Rectal smooth muscle tissue (tissue), 1 donor: Measurements from ENCODE around the gene NDUFA12.

ENCODE experiments used
- H3K27ac ChIP-seq: one replicate; pipeline ENCODE4 v1.7.0; 2013; ENCODE audit warnings: low read depth, low read length, inconsistent platforms
- H3K27me3 ChIP-seq: one replicate; pipeline ENCODE4 v1.7.0; 2013; ENCODE audit warnings: low read length; ENCODE audit not compliant: control insufficient read depth, insufficient read depth
- H3K36me3 ChIP-seq: one replicate; pipeline ENCODE4 v1.7.0; 2013; ENCODE audit warnings: low read length; ENCODE audit not compliant: control insufficient read depth, insufficient read depth
- H3K4me1 ChIP-seq: one replicate; pipeline ENCODE4 v1.7.0; 2013; ENCODE audit warnings: low read length; ENCODE audit not compliant: control insufficient read depth, insufficient read depth
- H3K4me3 ChIP-seq: one replicate; pipeline ENCODE4 v1.7.0; 2013; ENCODE audit warnings: low read length
- H3K9ac ChIP-seq: one replicate; pipeline ENCODE4 v1.7.0; 2013; ENCODE audit warnings: low read length

The NDUFA12 gene

GRCh38 chr12:95003213-95003920, at the start of gene NDUFA12:
Gene NDUFA12 (minus strand): TSS chr12:95003697. CDS start chr12:95003680, 17 bp downstream.
- Histone ChIP-seq H3K27me3 (no peaks in the 10 kb centered on the region), H3K27ac (peak within 1 kb of the TSS; percentile 72), H3K36me3 (no peaks in the 10 kb centered on the region), H3K9ac (peak within 1 kb of the TSS; percentile 53), H3K4me3 (peak within 1 kb of the TSS; percentile 88), H3K4me1 (peaks cover 6% of the 10 kb centered on the region)

- H3K36me3 ChIP-seq, result peaks cover 6% of the 10 kb centered on the region
These were observed 47.7 kb upstream of the NDUFA12 start for GRCh38 chr12:95051241-95051640.

GRCh38 chr12:95037906-95038305, 34.4 kb upstream of the NDUFA12 start:
- H3K27me3 ChIP-seq, result no peaks in the 10 kb centered on the region
- no peak overlapping the region for H3K9ac ChIP-seq
- no peaks in the 10 kb centered on the region for H3K4me1 ChIP-seq
- peaks cover 3% of the 10 kb centered on the region for H3K36me3 ChIP-seq
- no peak overlapping the region for H3K4me3 ChIP-seq
- no peak overlapping the region for H3K27ac ChIP-seq

More at GRCh38 chr12:95051241-95051640, 47.7 kb upstream of the NDUFA12 start:
- no peaks in the 10 kb centered on the region for H3K4me1 ChIP-seq
- no peak overlapping the region for H3K27ac ChIP-seq
- no peak overlapping the region for H3K4me3 ChIP-seq
- no peak overlapping the region for H3K9ac ChIP-seq
- H3K27me3 ChIP-seq, result no peaks in the 10 kb centered on the region

- no peak overlapping the region for H3K9ac ChIP-seq
- H3K36me3 ChIP-seq, result peaks cover 7% of the 10 kb centered on the region
- H3K27me3 ChIP-seq, result no peaks in the 10 kb centered on the region
These were observed 31.3 kb upstream of the NDUFA12 start for GRCh38 chr12:95034750-95035149.

GRCh38 chr12:95022477-95022876, 19.0 kb upstream of the NDUFA12 start:
- Histone ChIP-seq H3K4me3 (no peak overlapping the region), H3K36me3 (no peaks in the 10 kb centered on the region), H3K9ac (no peak overlapping the region)

More at GRCh38 chr12:95034750-95035149, 31.3 kb upstream of the NDUFA12 start:
- Histone ChIP-seq H3K4me3 (no peak overlapping the region), H3K27ac (no peak overlapping the region), H3K4me1 (no peaks in the 10 kb centered on the region)

GRCh38 chr12:95017482-95017881, 14.0 kb upstream of the NDUFA12 start:
- Histone ChIP-seq H3K36me3 (no peaks in the 10 kb centered on the region), H3K9ac (no peak overlapping the region), H3K27me3 (no peaks in the 10 kb centered on the region), H3K27ac (no peak overlapping the region), H3K4me1 (no peaks in the 10 kb centered on the region), H3K4me3 (no peak overlapping the region)

More at GRCh38 chr12:95022477-95022876, 19.0 kb upstream of the NDUFA12 start:
- H3K4me1 ChIP-seq, result no peaks in the 10 kb centered on the region
- H3K27me3 ChIP-seq, result no peaks in the 10 kb centered on the region
- no peak overlapping the region for H3K27ac ChIP-seq

- no peaks in the 10 kb centered on the region for H3K27me3 ChIP-seq
- H3K4me3 ChIP-seq, result no peak overlapping the region
- no peak overlapping the region for H3K9ac ChIP-seq
- no peaks in the 10 kb centered on the region for H3K4me1 ChIP-seq
- no peak overlapping the region for H3K27ac ChIP-seq
- H3K36me3 ChIP-seq, result no peaks in the 10 kb centered on the region
These were observed 12.6 kb upstream of the NDUFA12 start for GRCh38 chr12:95016120-95016519.

GRCh38 chr12:95014554-95014953, 11.1 kb upstream of the NDUFA12 start:
- Histone ChIP-seq H3K36me3 (no peaks in the 10 kb centered on the region), H3K27me3 (no peaks in the 10 kb centered on the region), H3K4me1 (no peaks in the 10 kb centered on the region), H3K4me3 (no peak overlapping the region), H3K9ac (no peak overlapping the region), H3K27ac (no peak overlapping the region)

GRCh38 chr12:95006206-95006605, 2.7 kb upstream of the NDUFA12 start:
- no peaks in the 10 kb centered on the region for H3K36me3 ChIP-seq
- no peak overlapping the region for H3K9ac ChIP-seq
- H3K27me3 ChIP-seq, result no peaks in the 10 kb centered on the region
- no peak overlapping the region for H3K27ac ChIP-seq
- H3K4me3 ChIP-seq, result no peak overlapping the region
- H3K4me1 ChIP-seq, result peaks cover 6% of the 10 kb centered on the region

- Histone ChIP-seq H3K4me1 (peaks cover 6% of the 10 kb centered on the region), H3K4me3 (no peak overlapping the region)
These were observed 1.1 kb upstream of the NDUFA12 start for GRCh38 chr12:95004610-95005009.

GRCh38 chr12:95003921-95004272, 400 bp upstream of the NDUFA12 start:
- H3K27ac ChIP-seq, result peak overlapping the region; percentile 71
- peaks cover 6% of the 10 kb centered on the region for H3K4me1 ChIP-seq
- H3K4me3 ChIP-seq, result peak overlapping the region; percentile 88
- no peaks in the 10 kb centered on the region for H3K27me3 ChIP-seq
- H3K36me3 ChIP-seq, result no peaks in the 10 kb centered on the region
- H3K9ac ChIP-seq, result no peak overlapping the region

More at GRCh38 chr12:95004610-95005009, 1.1 kb upstream of the NDUFA12 start:
- no peaks in the 10 kb centered on the region for H3K27me3 ChIP-seq
- no peak overlapping the region for H3K9ac ChIP-seq
- H3K27ac ChIP-seq, result no peak overlapping the region
- H3K36me3 ChIP-seq, result no peaks in the 10 kb centered on the region

GRCh38 chr12:95002754-95003153, 743 bp downstream of the NDUFA12 start:
- peaks cover 6% of the 10 kb centered on the region for H3K4me1 ChIP-seq
- no peak overlapping the region for H3K9ac ChIP-seq
- H3K27ac ChIP-seq, result no peak overlapping the region

GRCh38 chr12:94998326-94998725, 5.2 kb downstream of the NDUFA12 start:
- Histone ChIP-seq H3K9ac (no peak overlapping the region), H3K27ac (no peak overlapping the region), H3K4me3 (no peak overlapping the region), H3K36me3 (no peaks in the 10 kb centered on the region), H3K27me3 (no peaks in the 10 kb centered on the region), H3K4me1 (peaks cover 6% of the 10 kb centered on the region)

More at GRCh38 chr12:95002754-95003153, 743 bp downstream of the NDUFA12 start:
- Histone ChIP-seq H3K4me3 (peak overlapping the region; percentile 88), H3K27me3 (no peaks in the 10 kb centered on the region), H3K36me3 (no peaks in the 10 kb centered on the region)
